NCI-H1930 (cell line): ENCODE results near the gene OCA2.
A peak's percentile ranks its signal among the peaks of the same experiment; 100 is the strongest.
"Not testable (repeated sequence)": the region's sequence is repeated elsewhere in the genome, so short reads cannot be mapped to it uniquely, and the experiment has no call there.

Source experiments
- DNase-seq, 2 experiments: peaks; one replicate each; lab custom pipeline; 2025; lab: John Stamatoyannopoulos, UW

The OCA2 gene

GRCh38 chr15:28023422-28023821 lies 75.7 kb downstream of the OCA2 start:
- no peak for DNase-seq

GRCh38 chr15:28022961-28023360 lies 76.2 kb downstream of the OCA2 start:
- no peak for DNase-seq

- no peak for DNase-seq
Observed at GRCh38 chr15:28022181-28022580, 76.9 kb downstream of the OCA2 start.

- peak in 1 of 2 experiments; percentile 7 for DNase-seq
Observed at GRCh38 chr15:28021281-28022039, 77.7 kb downstream of the OCA2 start.

GRCh38 chr15:28020644-28021043 lies 78.5 kb downstream of the OCA2 start:
- DNase-seq: no peak

- DNase-seq: no peak
Observed at GRCh38 chr15:28019594-28020309, 79.4 kb downstream of the OCA2 start.

GRCh38 chr15:28018291-28019044 lies 80.6 kb downstream of the OCA2 start:
- DNase-seq: no peak

GRCh38 chr15:28017423-28017924 lies 81.6 kb downstream of the OCA2 start:
- no peak for DNase-seq

GRCh38 chr15:28015855-28016254 lies 83.3 kb downstream of the OCA2 start:
- DNase-seq: no peak

GRCh38 chr15:28014623-28015200 lies 84.4 kb downstream of the OCA2 start:
- DNase-seq: no peak

- no peak for DNase-seq
Observed at GRCh38 chr15:28013976-28014375, 85.1 kb downstream of the OCA2 start.

- DNase-seq: no peak
Observed at GRCh38 chr15:28013480-28013879, 85.6 kb downstream of the OCA2 start.

GRCh38 chr15:28012231-28012630 lies 86.9 kb downstream of the OCA2 start:
- no peak for DNase-seq

- not testable (repeated sequence) for DNase-seq
Observed at GRCh38 chr15:28008175-28008574, 90.9 kb downstream of the OCA2 start.

- DNase-seq: no peak
Observed at GRCh38 chr15:28006116-28006905, 92.8 kb downstream of the OCA2 start.

- DNase-seq: no peak
Observed at GRCh38 chr15:28005004-28005527, 94.0 kb downstream of the OCA2 start.

- no peak for DNase-seq
Observed at GRCh38 chr15:28004143-28005003, 94.7 kb downstream of the OCA2 start.

GRCh38 chr15:28003302-28004037 lies 95.6 kb downstream of the OCA2 start:
- DNase-seq: no peak

GRCh38 chr15:28002867-28003266 lies 96.2 kb downstream of the OCA2 start:
- DNase-seq: no peak
